Hepatocyte (in vitro differentiated cells): ENCODE measurements around the gene MOV10L1. TPM values are rescaled to one million over a fixed set of nuclear protein-coding genes. Genes with fewer than 3 reads are reported as not detected.

ENCODE experiments used
- DNase-seq: peaks from one replicate; pipeline ENCODE4 v3.0.0-alpha.2; 2016; ENCODE audit warnings: low spot score
- H2AFZ ChIP-seq: fragments of 200-600 bp; sonication (generic); 2 replicates; pipeline ENCODE4 v1.6.0; 2016; ENCODE audit warnings: antibody characterized with exemption, mild to moderate bottlenecking
- H3K27ac ChIP-seq: fragments of 200-600 bp; sonication (generic); 2 replicates; pipeline ENCODE4 v1.5.1; 2016; ENCODE audit warnings: mild to moderate bottlenecking
- H3K27me3 ChIP-seq: fragments of 200-600 bp; sonication (generic); 2 replicates; pipeline ENCODE4 v1.6.1; 2016
- H3K36me3 ChIP-seq: fragments of 200-600 bp; sonication (generic); replicated peaks from 2 replicates; pipeline ENCODE4 v1.5.1; 2016; ENCODE audit warnings: low read depth; ENCODE audit not compliant: insufficient read depth
- H3K4me1 ChIP-seq: fragments of 200-600 bp; sonication (generic); 2 replicates; pipeline ENCODE4 v1.5.1; 2016; ENCODE audit warnings: mild to moderate bottlenecking, moderate library complexity; ENCODE audit not compliant: insufficient read depth
- H3K4me2 ChIP-seq: fragments of 200-600 bp; sonication (generic); 2 replicates; pipeline ENCODE4 v1.6.0; 2016
- H3K4me3 ChIP-seq: fragments of 200-600 bp; sonication (generic); 2 replicates; pipeline ENCODE4 v1.5.1; 2016; ENCODE audit warnings: mild to moderate bottlenecking
- H3K79me2 ChIP-seq: fragments of 200-600 bp; sonication (generic); 2 replicates; pipeline ENCODE4 v1.6.0; 2017; ENCODE audit warnings: mild to moderate bottlenecking
- H3K9me2 ChIP-seq: fragments of 200-600 bp; sonication (generic); replicated peaks from 2 replicates; pipeline ENCODE4 v1.6.0; 2017; ENCODE audit warnings: mild to moderate bottlenecking; ENCODE audit not compliant: insufficient read depth
- H3K9me3 ChIP-seq: fragments of 200-600 bp; sonication (generic); 2 replicates; pipeline ENCODE4 v1.5.1; 2016; ENCODE audit warnings: low read depth, mild to moderate bottlenecking
- H4K20me1 ChIP-seq: fragments of 200-600 bp; sonication (generic); 2 replicates; pipeline ENCODE4 v1.6.0; 2016; ENCODE audit warnings: mild to moderate bottlenecking; ENCODE audit not compliant: insufficient read depth, poor library complexity, severe bottlenecking
- EZH2 ChIP-seq: fragments of 200-600 bp; sonication (generic); IDR thresholded peaks from 2 replicates; pipeline ENCODE4 v1.6.1; 2016; ENCODE audit warnings: antibody characterized with exemption, mild to moderate bottlenecking, borderline replicate concordance
- EZH2phosphoT487 ChIP-seq: fragments of 200-600 bp; sonication (generic); IDR thresholded peaks from one replicate; pipeline ENCODE4 v1.6.1; 2018; ENCODE audit warnings: antibody characterized with exemption, mild to moderate bottlenecking, low read depth, moderate library complexity; ENCODE audit not compliant: unreplicated experiment, severe bottlenecking
- WGBS: methylation state at CpG from one replicate; pipeline ENCODE4 v1.1.6; 2016; ENCODE audit warnings: low lambda C conversion rate; ENCODE audit errors: missing lambda C conversion rate; 5-methylcytosine and 5-hydroxymethylcytosine counted together
- polyA plus RNA-seq: library from polyadenylated mRNA; unstranded; fragments of >200 nt; fragmentation: Nextera tagmentation; extraction: Ambion mirVana; gene quantifications from 2 replicates; pipeline ENCODE4 v1.2.1, GENCODE V29; 2016
- total RNA-seq: library from RNA; depleted of rRNA; stranded (reverse); fragments of >200 nt; gene quantifications from 2 replicates; pipeline ENCODE4 v1.2.3, GENCODE V29; 2014
- TF ChIP-seq, protein P1 (sequence below): fragments of 200-600 bp; sonication (generic); IDR thresholded peaks from 2 replicates; pipeline ENCODE4 v1.5.1; 2016; ENCODE audit warnings: antibody characterized with exemption, mild to moderate bottlenecking; ENCODE audit not compliant: poor library complexity

Gene MOV10L1
- total and polyA plus RNA-seq, 2 experiments from 2014 or later: 0.36 to 3.6 TPM

DNA sequence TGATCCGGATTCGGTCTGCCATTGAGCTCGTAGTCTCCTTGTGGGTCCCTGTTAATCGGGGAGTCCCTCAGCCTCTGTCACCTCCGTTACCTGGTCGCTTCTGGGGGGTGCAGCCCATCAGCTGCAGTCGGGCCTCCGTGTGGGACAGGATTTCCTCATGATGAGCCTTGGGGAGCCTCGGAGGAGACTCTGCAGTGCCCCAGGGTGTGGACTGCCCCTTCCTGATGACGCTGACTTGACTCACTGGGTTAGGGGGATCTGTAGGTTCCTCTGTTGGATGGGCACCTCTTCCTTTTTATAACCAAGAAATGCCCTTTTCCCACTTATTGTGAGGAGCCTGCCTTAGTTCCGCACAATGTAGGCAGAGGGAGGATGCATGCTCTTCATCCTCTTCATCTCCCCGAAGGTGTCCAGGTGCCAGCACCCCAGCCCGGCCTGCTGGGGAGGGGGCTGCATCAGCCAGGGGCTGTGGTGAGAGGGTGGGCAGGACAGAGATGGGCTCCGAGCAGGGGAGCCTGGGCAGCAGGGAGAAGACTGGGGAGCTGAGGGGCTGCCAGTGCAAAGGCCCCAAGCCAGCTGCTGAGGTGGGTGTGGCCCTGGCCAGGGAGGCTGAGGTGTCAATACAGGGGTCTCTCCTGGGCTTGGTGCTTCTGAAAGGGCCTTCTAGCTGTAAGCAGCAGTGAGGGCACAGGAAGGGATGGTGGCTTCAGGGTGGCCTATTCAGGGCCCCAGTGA, 18.2 kb upstream of the MOV10L1 start:
- no peak for DNase-seq

DNA sequence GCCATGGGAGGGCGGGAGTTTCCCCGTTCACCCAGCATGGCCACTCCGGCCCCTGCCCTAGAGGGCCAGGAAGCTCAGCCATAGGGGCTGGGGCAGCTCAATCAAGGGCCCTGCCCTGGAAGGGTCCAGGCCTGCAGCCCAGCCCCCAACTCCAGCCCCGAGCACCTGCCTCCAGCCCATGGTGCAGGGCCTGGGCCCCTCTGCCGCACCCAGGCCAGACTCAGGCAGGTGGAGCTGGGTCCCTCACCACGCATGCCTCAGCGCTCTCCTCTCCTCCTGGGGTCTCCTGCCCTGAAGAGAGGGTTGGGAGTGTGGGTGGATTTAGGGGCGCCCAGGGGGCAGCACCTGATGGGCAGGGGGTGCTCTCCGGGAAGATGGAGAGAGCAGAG, 17.6 kb upstream of the MOV10L1 start:
- Histone ChIP-seq H4K20me1 (no peaks in the 10 kb centered on the region), H2AFZ (no peak overlapping the region), H3K27ac (no peak overlapping the region), H3K4me2 (no peak overlapping the region), H3K4me1 (no peaks in the 10 kb centered on the region), H3K9me3 (no peaks in the 10 kb centered on the region), H3K9me2 (no peaks in the 10 kb centered on the region), H3K4me3 (no peak overlapping the region), H3K36me3 (no peaks in the 10 kb centered on the region), H3K27me3 (no peaks in the 10 kb centered on the region), H3K79me2 (no peaks in the 10 kb centered on the region)
- DNase-seq: no peak
- TF ChIP-seq EZH2phosphoT487 (no peak), EZH2 (no peak)
- TF ChIP-seq, protein P1, sequence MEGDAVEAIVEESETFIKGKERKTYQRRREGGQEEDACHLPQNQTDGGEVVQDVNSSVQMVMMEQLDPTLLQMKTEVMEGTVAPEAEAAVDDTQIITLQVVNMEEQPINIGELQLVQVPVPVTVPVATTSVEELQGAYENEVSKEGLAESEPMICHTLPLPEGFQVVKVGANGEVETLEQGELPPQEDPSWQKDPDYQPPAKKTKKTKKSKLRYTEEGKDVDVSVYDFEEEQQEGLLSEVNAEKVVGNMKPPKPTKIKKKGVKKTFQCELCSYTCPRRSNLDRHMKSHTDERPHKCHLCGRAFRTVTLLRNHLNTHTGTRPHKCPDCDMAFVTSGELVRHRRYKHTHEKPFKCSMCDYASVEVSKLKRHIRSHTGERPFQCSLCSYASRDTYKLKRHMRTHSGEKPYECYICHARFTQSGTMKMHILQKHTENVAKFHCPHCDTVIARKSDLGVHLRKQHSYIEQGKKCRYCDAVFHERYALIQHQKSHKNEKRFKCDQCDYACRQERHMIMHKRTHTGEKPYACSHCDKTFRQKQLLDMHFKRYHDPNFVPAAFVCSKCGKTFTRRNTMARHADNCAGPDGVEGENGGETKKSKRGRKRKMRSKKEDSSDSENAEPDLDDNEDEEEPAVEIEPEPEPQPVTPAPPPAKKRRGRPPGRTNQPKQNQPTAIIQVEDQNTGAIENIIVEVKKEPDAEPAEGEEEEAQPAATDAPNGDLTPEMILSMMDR: no peak
- WGBS: 97% methylated on average over 8 of the region's 9 CpGs

More for the DNA sequence above, 18.2 kb upstream of the MOV10L1 start:
- Histone ChIP-seq H3K9me2 (no peaks in the 10 kb centered on the region), H3K27ac (no peak overlapping the region), H2AFZ (no peak overlapping the region), H3K4me2 (no peak overlapping the region), H3K36me3 (no peaks in the 10 kb centered on the region), H3K4me1 (no peaks in the 10 kb centered on the region), H3K4me3 (no peak overlapping the region), H4K20me1 (no peaks in the 10 kb centered on the region), H3K27me3 (no peaks in the 10 kb centered on the region), H3K9me3 (no peaks in the 10 kb centered on the region), H3K79me2 (no peaks in the 10 kb centered on the region)
- TF ChIP-seq EZH2: no peak
- TF ChIP-seq EZH2phosphoT487: no peak
- TF ChIP-seq, protein P1: no peak
- WGBS: 93% methylated on average over 14 of the region's 14 CpGs

DNA sequence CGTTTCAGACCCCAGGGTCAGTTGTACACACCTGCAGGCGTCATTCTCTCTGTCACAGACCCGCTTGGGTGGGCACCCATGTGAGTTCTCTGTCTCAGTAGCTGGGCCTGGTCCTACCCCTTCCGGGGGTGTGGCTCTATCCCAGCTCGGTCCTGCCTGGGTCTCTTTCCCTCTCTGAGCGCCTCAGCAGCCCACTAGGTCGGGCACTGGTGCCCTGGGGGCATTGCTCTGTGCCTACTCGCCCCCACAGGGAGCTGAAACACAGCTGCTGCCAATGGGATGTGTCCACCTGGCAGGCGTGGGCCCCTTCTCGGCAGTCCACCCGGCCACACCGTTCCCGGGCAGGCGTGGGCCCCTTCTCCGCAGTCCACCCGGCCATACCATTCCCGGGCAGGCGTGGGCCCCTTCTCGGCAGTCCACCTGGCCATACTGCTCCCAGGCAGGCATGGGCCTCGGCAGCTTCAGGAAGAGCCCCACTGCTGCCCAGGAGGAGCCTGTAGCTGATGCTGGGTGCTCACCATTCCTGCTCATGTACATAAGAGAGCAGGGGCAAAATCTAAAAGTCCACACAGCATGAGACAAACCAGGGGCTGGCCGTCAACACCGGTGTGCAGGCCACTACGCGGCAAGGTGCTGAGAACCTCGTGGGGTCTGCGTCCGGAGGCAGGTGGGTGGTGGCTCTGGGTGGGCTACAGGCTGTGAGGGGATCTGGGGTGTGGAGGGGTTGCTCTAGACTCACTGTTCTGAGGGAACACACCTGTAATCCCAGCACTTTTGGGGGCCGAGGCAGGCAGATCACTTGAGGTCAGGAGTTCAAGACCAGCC, 16.9 kb upstream of the MOV10L1 start:
- Histone ChIP-seq H3K36me3 (no peaks in the 10 kb centered on the region), H3K27me3 (no peaks in the 10 kb centered on the region), H3K79me2 (no peaks in the 10 kb centered on the region), H3K27ac (no peak overlapping the region), H3K4me1 (no peaks in the 10 kb centered on the region), H4K20me1 (no peaks in the 10 kb centered on the region), H2AFZ (no peak overlapping the region), H3K9me2 (no peaks in the 10 kb centered on the region), H3K4me3 (no peak overlapping the region), H3K9me3 (no peaks in the 10 kb centered on the region), H3K4me2 (no peak overlapping the region)
- no peak for TF ChIP-seq EZH2
- DNase-seq: no peak
- 89% methylated on average over 26 of the region's 28 CpGs for WGBS

DNA sequence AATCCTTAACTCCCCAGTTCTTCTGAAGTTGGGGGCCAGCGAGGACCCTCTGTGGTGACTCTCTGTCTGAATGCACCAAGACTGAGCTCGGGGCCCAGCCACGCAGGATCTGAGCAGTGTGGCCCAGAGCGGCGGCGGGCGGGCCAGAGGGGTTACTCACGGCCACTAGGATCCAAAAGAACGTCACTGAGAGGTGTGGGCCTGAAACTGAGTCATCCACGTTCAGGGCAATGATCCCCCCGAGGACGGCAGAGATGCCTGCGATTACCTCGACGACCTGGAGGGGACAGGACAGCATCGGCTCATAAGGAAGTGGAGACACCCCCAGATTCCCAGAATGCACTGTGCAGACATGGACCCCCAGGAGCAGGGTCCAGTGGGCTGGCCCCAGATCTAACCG, 15.8 kb upstream of the MOV10L1 start:
- Histone ChIP-seq H3K36me3 (no peaks in the 10 kb centered on the region), H3K4me1 (peaks cover 7% of the 10 kb centered on the region), H4K20me1 (no peaks in the 10 kb centered on the region), H3K4me3 (no peak overlapping the region), H3K27me3 (no peaks in the 10 kb centered on the region), H3K27ac (no peak overlapping the region), H3K9me2 (no peaks in the 10 kb centered on the region), H2AFZ (no peak overlapping the region), H3K79me2 (no peaks in the 10 kb centered on the region), H3K4me2 (no peak overlapping the region), H3K9me3 (no peaks in the 10 kb centered on the region)
- DNase-seq: no peak
- no peak for TF ChIP-seq EZH2phosphoT487
- TF ChIP-seq, protein P1: no peak
- no peak for TF ChIP-seq EZH2
- WGBS: 85% methylated on average over 17 of the region's 17 CpGs
